ENCODE measurements around the gene CNRIP1.
A peak's percentile ranks its signal among the peaks of the same experiment; 100 is the strongest.

CNRIP1 gene

GRCh38 chr2:68291314-68291713 lies 28.4 kb downstream of the CNRIP1 start:
- DNase-seq = no peak

- no peak for DNase-seq
These were observed 28.8 kb downstream of the CNRIP1 start for GRCh38 chr2:68290901-68291300.

GRCh38 chr2:68287580-68288441 lies 31.9 kb downstream of the CNRIP1 start:
- DNase-seq = no peak

- DNase-seq = no peak
These were observed 34.9 kb downstream of the CNRIP1 start for GRCh38 chr2:68284896-68285295.

- no peak for DNase-seq
These were observed 36.3 kb downstream of the CNRIP1 start for GRCh38 chr2:68283419-68283812.

- DNase-seq = no peak
These were observed 36.8 kb downstream of the CNRIP1 start for GRCh38 chr2:68282811-68283418.

- DNase-seq = no peak
These were observed 39.0 kb downstream of the CNRIP1 start for GRCh38 chr2:68280796-68281195.

GRCh38 chr2:68280348-68280747 lies 39.4 kb downstream of the CNRIP1 start:
- no peak for DNase-seq

- no peak for DNase-seq
These were observed 40.1 kb downstream of the CNRIP1 start for GRCh38 chr2:68279691-68280090.

- DNase-seq = no peak
These were observed 41.6 kb downstream of the CNRIP1 start for GRCh38 chr2:68278169-68278568.

GRCh38 chr2:68274022-68274421 lies 45.7 kb downstream of the CNRIP1 start:
- DNase-seq = no peak

- no peak for DNase-seq
These were observed 47.3 kb downstream of the CNRIP1 start for GRCh38 chr2:68272246-68272994.

GRCh38 chr2:68266655-68267054 lies 53.1 kb downstream of the CNRIP1 start:
- DNase-seq = no peak

GRCh38 chr2:68263632-68264031 lies 56.1 kb downstream of the CNRIP1 start:
- DNase-seq = no peak

GRCh38 chr2:68258851-68259250 lies 60.9 kb downstream of the CNRIP1 start:
- DNase-seq = no peak

GRCh38 chr2:68256093-68256450 lies 63.7 kb downstream of the CNRIP1 start:
- DNase-seq = no peak

- DNase-seq = peak; percentile 4
These were observed 66.3 kb downstream of the CNRIP1 start for GRCh38 chr2:68253219-68254068.

- DNase-seq = peak; percentile 64
These were observed 67.1 kb downstream of the CNRIP1 start, which contains the start of gene PPP3R1 for GRCh38 chr2:68252400-68253218. TSS of gene PPP3R1 (minus strand) at chr2:68252532. CDS start at chr2:68252127, 405 bp downstream.

GRCh38 chr2:68251855-68252399 lies 67.8 kb downstream of the CNRIP1 start:
- DNase-seq = no peak

GRCh38 chr2:68251187-68251854 lies 68.4 kb downstream of the CNRIP1 start:
- peak; percentile 59 for DNase-seq

GRCh38 chr2:68250652-68251186 lies 69.0 kb downstream of the CNRIP1 start:
- DNase-seq = no peak

All from SHP77 treated with DMSO at 0.1 percent for 48 hours (cell line).